SU-DHL-6 (cell line): Measurements from ENCODE around the gene NXN.

Experiments used
- H2AFZ ChIP-seq: fragments of 200-600 bp; sonication (generic); 2 replicates; pipeline ENCODE4 v1.6.1; 2014; ENCODE audit warnings: low read depth, mild to moderate bottlenecking, moderate library complexity, mixed read lengths, antibody characterized with exemption, low read length; ENCODE audit not compliant: severe bottlenecking
- H3F3A ChIP-seq: fragments of 200-600 bp; shearing (Covaris generic); 2 replicates; pipeline ENCODE4 v1.6.0; 2016; ENCODE audit warnings: antibody characterized with exemption, mild to moderate bottlenecking; ENCODE audit not compliant: insufficient read depth
- H3K27ac ChIP-seq: fragments of 200-600 bp; sonication (generic); 2 replicates; pipeline ENCODE4 v1.5.1; 2016; ENCODE audit warnings: low read depth, mild to moderate bottlenecking, low read length, moderate library complexity, mixed read lengths
- H3K27me3 ChIP-seq: fragments of 200-600 bp; sonication (generic), shearing (Covaris generic); 2 replicates; pipeline ENCODE4 v1.6.0; 2014; ENCODE audit warnings: mild to moderate bottlenecking, low read length
- H3K36me3 ChIP-seq: fragments of 200-600 bp; sonication (generic); 2 replicates; pipeline ENCODE4 v1.6.1; 2014; ENCODE audit warnings: mild to moderate bottlenecking, low read length, mixed read lengths
- H3K4me2 ChIP-seq: fragments of 300-600, 200-600 bp; shearing (Covaris generic), sonication (generic); 2 replicates; pipeline ENCODE4 v1.6.0; 2014; ENCODE audit warnings: low read length, low read depth, mild to moderate bottlenecking; ENCODE audit not compliant: poor library complexity, severe bottlenecking
- H3K4me3 ChIP-seq: fragments of 200-600 bp; sonication (generic); 2 replicates; pipeline ENCODE4 v1.5.1; 2014; ENCODE audit warnings: antibody characterized with exemption, low read length, mild to moderate bottlenecking, mixed read lengths; ENCODE audit not compliant: insufficient read depth, poor library complexity, severe bottlenecking
- H3K79me2 ChIP-seq: fragments of 200-600 bp; sonication (generic); 2 replicates; pipeline ENCODE4 v1.6.1; 2014; ENCODE audit warnings: mild to moderate bottlenecking, low read length, moderate library complexity; ENCODE audit not compliant: insufficient read depth
- H3K9ac ChIP-seq: fragments of 200-600 bp; sonication (generic); 2 replicates; pipeline ENCODE4 v1.7.0; 2014; ENCODE audit warnings: mild to moderate bottlenecking, low read length
- H3K9me2 ChIP-seq: fragments of 200-600 bp; sonication (generic); replicated peaks from 2 replicates; pipeline ENCODE4 v1.6.1; 2014; ENCODE audit warnings: low read length; ENCODE audit not compliant: insufficient read depth
- H3K9me3 ChIP-seq: fragments of 200-600 bp; sonication (generic); 2 replicates; pipeline ENCODE4 v1.6.1; 2014; ENCODE audit warnings: low read length, mixed read lengths; ENCODE audit not compliant: insufficient read depth
- H4K20me1 ChIP-seq: fragments of 200-600 bp; sonication (generic); 2 replicates; pipeline ENCODE4 v1.6.1; 2014; ENCODE audit warnings: low read depth, mild to moderate bottlenecking, antibody characterized with exemption, low read length, moderate library complexity, mixed read lengths
- CTCF ChIP-seq: fragments of 200-600 bp; sonication (generic); IDR thresholded peaks from one replicate; pipeline ENCODE4 v1.5.1; 2017; ENCODE audit warnings: antibody characterized with exemption, mild to moderate bottlenecking, low read length, moderate library complexity; ENCODE audit not compliant: insufficient read depth, poor library complexity, severe bottlenecking
- EZH2phosphoT487 ChIP-seq: fragments of 200-600 bp; sonication (generic), shearing (Covaris generic); conservative IDR thresholded peaks from 2 replicates; pipeline ENCODE4 v1.6.1; 2018; ENCODE audit warnings: mild to moderate bottlenecking, antibody characterized with exemption, low read length, moderate library complexity, mixed read lengths

The NXN gene

GRCh38 chr17:967122-967521, 12.5 kb downstream of the NXN start:
- H3K9me3 ChIP-seq, result no peaks in the 10 kb centered on the region
- H3K27me3 ChIP-seq, result no peaks in the 10 kb centered on the region
- TF ChIP-seq EZH2phosphoT487, result no peak
- TF ChIP-seq CTCF, result no peak
- H2AFZ ChIP-seq, result no peak overlapping the region
- no peak overlapping the region for H3K27ac ChIP-seq
- no peaks in the 10 kb centered on the region for H3K9me2 ChIP-seq
- no peaks in the 10 kb centered on the region for H3K36me3 ChIP-seq
- no peak overlapping the region for H3K4me2 ChIP-seq
- H3F3A ChIP-seq, result no peaks in the 10 kb centered on the region
- no peak overlapping the region for H3K9ac ChIP-seq
- H3K4me3 ChIP-seq, result no peak overlapping the region
- H3K79me2 ChIP-seq, result no peaks in the 10 kb centered on the region
- no peaks in the 10 kb centered on the region for H4K20me1 ChIP-seq

GRCh38 chr17:965311-965989, 14.1 kb downstream of the NXN start:
- no peaks in the 10 kb centered on the region for H3K36me3 ChIP-seq
- H3K4me3 ChIP-seq, result no peak overlapping the region
- no peaks in the 10 kb centered on the region for H3K27me3 ChIP-seq
- no peaks in the 10 kb centered on the region for H3K9me2 ChIP-seq
- no peaks in the 10 kb centered on the region for H3F3A ChIP-seq
- TF ChIP-seq EZH2phosphoT487 (no peak), CTCF (no peak)
- no peak overlapping the region for H3K27ac ChIP-seq
- H3K9me3 ChIP-seq, result no peaks in the 10 kb centered on the region
- H3K4me2 ChIP-seq, result no peak overlapping the region
- H3K79me2 ChIP-seq, result no peaks in the 10 kb centered on the region
- no peak overlapping the region for H2AFZ ChIP-seq
- H4K20me1 ChIP-seq, result no peaks in the 10 kb centered on the region
- H3K9ac ChIP-seq, result no peak overlapping the region

- Histone ChIP-seq H3K4me3 (no peak overlapping the region), H3K79me2 (no peaks in the 10 kb centered on the region), H3K9ac (no peak overlapping the region), H4K20me1 (no peaks in the 10 kb centered on the region), H3K4me2 (no peak overlapping the region), H3K9me2 (no peaks in the 10 kb centered on the region), H3F3A (no peaks in the 10 kb centered on the region), H3K27ac (no peak overlapping the region), H3K36me3 (no peaks in the 10 kb centered on the region), H3K27me3 (no peaks in the 10 kb centered on the region), H3K9me3 (no peaks in the 10 kb centered on the region), H2AFZ (no peak overlapping the region)
- TF ChIP-seq CTCF, result no peak
- TF ChIP-seq EZH2phosphoT487, result no peak
These were observed 14.7 kb downstream of the NXN start for GRCh38 chr17:964876-965275.
